Fibroblast of skin of right biceps (primary cell): ENCODE data around the gene TOB1.

Experiments
- DNase-seq: peaks from one replicate; pipeline ENCODE4 v3.0.0-alpha.2; 2013

TOB1 gene, protein sequence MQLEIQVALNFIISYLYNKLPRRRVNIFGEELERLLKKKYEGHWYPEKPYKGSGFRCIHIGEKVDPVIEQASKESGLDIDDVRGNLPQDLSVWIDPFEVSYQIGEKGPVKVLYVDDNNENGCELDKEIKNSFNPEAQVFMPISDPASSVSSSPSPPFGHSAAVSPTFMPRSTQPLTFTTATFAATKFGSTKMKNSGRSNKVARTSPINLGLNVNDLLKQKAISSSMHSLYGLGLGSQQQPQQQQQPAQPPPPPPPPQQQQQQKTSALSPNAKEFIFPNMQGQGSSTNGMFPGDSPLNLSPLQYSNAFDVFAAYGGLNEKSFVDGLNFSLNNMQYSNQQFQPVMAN

DNA sequence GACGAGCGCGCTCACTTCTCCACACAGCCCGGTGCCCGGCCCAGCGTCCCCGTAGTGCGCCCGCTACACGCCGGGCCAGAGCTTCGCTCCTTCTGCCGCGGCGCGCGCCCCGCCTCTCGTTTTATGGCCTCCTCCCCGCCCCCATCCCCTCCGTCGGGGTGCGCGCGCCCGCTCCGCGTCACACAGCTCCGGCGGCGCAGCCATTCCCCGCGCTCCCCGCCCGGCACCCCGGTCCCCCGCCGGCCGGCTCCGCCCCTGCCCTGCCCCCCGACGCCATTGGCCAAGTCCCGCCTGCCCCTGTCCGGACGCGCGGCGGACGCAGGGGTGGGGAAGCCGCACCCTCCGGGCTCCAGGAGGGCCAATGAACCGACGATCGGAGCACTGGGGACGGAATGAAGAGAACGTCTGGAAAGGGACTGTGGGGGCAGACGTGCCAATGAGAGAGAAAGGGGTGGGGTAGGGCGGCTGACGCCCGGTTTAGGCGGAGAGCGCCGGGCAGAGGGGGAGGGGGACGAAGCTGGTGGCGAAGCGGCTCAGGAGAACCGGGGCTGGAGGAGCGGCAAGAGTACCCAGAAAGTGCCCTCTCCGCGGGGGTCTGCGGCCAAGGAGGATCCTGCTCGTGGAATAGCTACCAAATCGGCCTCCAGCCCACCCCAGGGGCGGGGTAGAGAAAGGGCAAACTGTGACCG lies at the start of gene TOB1:
Gene TOB1 (minus strand): TSS at position 94 of the 689 bp plus-strand sequence. CDS start 2,337 bp downstream, outside the sequence.
- DNase-seq = peak; percentile 96

DNA sequence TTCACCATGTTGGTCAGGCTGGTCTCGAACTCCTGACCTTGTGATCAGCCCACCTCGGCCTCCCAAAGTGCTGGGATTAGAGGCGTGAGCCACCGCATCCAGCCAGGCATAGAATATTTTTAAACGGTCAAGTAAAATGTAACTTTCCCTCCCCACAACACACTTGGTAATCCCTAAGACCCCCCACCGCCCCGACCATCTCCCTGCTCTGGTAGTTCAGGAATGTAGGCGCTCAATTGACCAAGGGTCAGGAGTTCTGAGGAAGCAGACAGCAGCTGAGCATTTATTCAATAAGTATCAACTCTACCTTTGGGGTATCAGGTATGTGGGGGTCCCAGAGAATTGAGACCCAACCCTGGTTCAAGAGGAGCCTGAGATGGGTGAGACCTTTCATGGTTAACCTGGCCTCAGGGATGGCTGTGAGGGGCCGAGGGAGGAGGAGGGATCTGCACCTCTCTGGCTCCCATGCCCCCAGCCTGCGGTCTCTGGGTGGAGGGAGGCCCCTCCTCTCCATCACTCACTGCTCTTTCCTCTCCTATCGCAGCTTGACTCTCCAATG lies 48.4 kb upstream of the TOB1 start:
- DNase-seq = no peak

DNA sequence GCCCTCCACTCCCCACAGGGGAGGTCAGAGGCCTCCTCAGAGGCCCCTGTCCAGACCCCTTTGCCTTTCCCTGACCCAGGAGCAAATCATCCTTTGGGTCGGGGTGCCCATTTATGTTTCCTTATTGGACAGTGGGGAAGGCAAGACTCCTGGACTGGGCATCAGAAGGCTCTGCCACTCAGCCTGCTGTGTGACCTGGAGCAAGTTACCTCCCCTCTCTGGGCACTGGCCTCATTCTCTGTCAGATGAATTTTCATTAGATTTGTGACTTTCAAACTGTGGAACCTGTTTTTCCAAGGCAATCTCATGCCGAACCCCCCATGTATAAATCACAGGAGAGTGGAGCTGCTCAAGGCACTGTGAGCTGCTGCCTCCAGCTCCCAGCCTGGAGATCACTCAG lies 47.0 kb upstream of the TOB1 start:
- no peak for DNase-seq

DNA sequence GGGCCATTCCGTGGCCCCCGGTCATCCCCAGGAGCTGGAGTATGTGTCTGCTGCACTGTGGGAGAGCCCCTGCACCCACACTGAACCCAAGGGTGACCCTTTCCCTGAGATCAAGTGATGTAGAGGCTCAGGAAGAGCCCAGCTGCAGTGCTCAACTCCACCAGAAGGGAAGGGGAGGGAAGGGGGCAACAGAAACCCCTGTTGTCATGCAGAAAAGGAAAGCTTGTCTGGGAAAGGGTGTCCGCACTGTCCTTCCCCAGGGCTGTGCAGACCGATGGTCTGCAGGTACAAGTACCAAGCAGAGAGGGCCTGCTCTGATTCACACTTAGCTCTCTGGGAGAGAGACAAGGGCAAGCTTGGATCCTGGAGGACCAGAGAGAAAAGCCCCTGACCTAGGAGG lies 45.7 kb upstream of the TOB1 start:
- DNase-seq = no peak

DNA sequence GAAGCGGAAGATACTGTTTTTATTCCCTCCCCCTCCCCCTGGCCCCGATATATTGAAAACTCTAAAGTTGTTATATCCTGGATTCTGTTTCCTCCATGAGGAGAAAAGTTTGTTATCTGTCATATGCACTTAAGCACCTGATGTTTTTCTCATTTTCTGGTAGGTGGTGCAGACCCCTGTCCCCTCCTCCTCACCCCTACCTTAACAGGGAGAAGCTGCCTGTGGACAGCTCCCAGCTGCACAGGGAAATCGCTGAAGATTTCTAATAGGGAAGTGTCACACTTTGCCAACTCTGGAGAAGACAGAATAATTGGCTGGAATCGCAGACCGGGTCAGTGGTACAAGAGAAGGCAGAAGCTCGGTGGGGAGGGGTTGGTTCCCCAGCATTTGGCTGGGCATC lies 45.3 kb upstream of the TOB1 start:
- DNase-seq = no peak

DNA sequence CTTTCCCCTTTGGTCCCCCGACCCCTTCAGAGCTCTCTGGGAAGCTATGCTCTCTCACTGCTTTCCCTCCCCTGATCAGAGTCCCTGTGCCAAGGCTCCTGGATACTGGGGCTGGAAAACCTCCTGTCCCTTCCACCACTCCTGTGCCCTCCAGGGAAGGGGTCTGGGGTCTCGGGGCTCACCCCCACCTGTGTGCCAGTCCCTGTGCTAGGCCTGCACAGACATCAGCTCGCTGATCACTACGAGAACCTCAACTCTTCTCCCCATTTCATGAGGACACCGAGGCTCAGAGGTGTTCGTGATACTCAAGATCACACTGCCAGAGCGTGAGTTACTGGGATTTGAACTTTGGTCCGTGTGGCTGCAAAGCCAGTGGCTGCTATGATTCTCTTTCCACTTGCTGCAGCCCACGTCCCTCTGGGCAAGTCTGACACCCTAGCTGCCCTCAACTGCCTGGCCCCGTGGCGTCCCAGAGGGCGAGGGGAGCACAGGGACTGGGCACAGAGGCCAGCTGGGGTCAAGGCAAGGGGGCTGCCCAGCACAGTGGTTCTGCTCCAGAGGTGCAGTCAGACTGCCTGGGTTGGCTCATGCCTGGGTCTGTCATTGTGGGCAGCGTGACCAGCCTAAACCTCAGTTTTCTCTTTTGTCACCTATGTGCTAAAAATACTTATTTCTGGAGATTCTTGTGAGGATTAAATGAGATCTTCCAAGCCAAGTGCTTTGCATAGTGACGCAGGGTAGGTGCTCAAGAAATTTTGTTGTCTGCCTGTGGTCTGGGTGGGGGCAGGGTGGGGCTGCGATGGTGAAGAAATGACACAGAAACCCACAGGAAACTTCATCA lies 43.8 kb upstream of the TOB1 start:
- no peak for DNase-seq

DNA sequence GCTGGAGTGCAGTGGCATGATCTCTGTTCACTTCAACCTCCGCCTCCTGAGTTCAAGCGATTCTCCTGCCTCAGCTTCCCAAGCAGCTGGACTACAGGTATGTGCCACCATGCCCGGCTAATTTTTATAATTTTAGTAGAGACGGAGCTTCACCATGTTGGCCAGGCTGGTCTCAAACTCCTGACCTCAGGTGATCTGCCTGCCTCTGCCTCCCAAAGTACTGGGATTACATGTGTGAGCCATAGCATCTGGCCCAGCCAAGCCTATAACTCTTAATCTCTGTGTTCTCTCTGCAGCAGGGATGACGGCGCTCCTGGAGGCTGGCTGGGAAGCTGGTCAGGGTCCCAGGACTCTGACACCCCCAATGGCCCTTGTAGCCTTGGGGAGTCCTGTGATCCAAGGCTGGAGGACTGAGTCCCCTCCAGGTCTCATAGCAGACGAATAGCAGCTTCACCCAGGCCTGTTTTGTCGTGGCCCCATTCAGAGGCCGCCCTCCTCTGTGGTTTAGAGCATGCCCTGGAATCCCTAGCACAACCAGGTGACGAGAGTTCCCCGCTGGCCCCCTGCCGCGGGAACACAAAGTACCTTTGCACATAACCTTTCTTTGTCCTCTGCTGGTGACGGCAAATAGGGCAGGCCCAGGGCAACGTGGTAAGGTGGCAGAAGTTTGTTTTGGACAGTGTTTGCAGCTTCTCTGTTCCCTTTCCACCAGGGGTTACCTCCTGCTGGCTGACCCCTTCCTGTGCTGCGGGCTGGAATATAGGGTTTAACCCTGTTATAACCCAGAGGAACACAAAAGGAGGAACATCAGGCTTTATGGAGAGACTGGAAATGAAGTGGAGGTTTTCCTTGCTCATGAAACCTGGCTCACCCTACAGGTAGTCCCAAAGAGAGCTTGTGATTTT lies 43.0 kb upstream of the TOB1 start:
- no peak for DNase-seq

DNA sequence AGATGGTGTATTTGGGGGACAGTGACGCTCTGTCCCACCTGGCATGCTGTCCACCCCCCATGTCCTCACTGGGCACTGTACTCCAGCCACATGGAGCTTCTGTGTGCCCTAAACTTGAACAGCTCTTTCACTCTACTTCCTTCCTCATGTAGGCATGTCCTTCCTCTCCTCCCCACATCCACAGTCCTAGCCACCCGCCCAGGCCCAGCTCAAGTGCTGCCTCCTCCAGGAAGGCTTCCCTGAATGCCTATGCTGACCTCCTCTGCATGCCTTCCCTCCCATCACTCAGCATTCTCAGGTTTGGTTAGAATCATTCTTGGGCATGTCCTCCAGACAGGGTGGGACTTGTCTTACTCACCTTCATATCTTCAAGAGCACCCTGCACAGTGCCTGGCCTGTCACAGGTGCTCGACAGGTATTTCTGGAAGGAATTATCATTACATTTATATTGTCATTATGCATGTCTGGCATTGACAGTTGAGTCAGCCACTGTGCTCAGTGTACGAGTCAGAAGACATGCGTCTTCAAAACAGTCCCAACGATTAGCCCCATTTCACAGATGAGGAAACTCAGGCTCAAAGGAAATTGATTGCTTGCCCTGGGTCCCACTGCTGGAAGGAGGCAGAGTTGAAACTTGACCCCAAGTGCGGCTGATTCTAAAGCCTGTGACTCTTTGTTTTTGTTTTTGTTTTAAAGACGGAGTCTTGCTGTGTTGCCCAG lies 42.1 kb upstream of the TOB1 start:
- DNase-seq = no peak

DNA sequence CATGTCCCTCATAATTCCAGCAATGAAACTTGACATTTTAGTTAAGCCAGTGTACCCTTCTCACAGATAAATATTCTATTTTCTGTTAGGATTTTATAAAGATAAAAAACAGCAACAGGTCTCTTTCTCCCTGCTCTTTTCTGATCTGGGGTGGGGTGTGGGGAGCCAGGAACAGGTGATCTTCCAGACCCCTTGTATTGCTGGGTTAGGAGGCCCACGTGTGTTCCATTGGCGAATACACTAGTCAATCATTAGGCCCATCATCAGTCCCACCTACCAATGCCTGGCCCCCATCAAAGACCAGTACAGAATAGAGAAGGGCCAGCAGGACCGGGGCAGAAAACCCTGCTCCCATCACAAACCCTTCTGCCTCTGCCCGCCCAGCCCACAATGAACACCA lies 40.3 kb upstream of the TOB1 start:
- DNase-seq = no peak

DNA sequence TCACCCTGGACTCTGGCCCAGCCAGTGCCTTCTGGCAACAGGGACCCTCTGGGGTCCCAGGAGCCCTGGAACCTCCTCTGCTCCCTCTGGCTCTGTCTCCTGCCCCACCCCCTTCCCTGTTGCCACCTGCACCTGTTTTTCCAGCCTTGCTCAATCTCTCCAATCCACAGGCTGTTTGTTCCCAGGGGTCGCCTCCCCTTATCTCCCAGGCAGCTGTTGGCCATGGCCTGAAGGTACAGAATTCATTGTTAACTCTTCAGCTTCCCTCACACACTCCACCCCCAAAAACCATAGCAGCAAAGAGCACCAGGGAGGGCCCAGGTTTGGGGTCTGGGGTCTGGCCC lies 39.3 kb upstream of the TOB1 start:
- DNase-seq = no peak

DNA sequence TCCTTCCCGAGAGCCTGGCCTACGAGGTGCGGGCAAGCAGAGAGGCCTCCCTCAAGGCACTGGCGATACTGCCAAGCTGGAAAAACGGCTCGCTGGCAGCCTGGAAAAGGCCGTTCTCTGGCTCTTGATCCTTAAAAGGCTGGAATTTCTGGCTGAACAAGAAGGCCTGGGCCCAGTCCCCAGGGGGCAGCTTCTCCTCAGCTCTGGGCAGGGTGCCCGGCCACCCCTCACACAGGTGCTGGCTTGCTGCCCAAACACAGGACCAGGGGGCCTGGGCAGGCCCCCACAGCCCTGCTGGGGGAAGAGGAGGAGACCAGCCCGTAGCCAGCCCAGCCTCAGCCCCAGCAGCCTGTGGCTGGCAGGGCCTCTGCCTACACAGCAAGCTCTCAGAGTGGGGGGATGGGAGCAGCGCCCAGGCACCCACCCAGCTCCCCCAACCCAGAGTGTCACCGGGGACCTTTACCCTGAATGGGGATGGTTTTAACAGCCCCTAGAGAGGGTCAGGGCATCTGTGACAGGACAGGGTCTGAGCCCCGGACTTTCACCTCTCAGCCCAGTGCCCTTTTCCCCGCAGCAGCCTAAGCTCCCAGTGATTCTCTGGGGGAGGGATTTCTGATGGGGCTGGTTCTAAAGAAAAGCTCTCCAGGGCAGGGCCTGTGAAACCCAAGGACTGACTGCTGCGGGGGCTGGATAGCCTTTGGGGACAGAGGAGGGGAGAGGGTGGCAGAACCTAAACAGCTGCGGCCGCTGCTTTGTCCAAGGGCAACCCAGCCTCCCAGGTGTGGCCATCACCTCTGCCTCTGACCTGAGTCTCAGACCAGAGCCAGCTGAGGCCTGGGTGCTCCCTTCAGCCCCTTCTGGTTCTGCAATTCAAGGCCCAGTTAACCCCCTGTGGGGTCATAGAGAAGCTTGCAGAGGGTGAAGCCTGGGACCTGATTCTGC lies 38.6 kb upstream of the TOB1 start:
- peak; percentile 17 for DNase-seq

DNA sequence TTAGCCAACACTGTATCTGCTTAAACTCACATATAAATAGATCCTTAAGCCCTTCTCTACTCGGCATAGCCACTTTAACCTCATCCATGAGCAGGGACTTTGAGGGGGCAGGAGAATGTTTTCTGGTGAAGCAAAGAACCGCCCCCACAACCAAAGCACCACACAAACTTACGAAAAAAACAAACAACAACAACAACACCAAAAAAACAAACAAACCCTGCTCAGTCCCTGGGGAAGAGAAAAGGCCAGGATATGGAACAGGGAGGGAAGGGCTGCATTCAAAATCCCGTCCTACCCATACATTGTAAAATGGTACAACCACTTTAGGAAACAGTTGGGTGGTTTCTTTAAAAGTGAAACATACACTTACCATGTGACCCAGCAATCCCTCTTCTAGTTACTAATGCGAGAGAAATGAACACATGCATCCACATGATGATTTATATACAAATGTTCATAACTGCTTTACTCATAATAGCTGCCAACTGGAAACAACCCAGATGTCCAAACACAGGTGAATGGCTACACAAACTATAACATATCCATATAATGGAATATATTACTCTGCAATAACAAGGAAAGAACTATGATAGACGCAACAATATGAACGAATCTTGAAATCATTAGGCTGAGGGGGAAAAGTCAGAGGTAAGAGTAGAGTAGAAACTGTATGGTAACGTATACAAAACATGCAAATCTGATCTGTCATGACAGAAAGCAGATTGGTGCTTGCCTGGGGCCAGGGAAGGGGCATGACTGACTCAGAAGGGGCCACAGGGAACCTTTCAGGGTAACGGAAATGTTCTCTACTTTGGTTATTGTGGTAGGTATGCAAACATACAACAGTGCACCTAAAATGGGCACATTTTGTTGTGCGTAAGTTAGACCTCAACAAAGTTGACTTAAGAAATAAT lies 37.7 kb upstream of the TOB1 start:
- DNase-seq = peak; percentile 51

DNA sequence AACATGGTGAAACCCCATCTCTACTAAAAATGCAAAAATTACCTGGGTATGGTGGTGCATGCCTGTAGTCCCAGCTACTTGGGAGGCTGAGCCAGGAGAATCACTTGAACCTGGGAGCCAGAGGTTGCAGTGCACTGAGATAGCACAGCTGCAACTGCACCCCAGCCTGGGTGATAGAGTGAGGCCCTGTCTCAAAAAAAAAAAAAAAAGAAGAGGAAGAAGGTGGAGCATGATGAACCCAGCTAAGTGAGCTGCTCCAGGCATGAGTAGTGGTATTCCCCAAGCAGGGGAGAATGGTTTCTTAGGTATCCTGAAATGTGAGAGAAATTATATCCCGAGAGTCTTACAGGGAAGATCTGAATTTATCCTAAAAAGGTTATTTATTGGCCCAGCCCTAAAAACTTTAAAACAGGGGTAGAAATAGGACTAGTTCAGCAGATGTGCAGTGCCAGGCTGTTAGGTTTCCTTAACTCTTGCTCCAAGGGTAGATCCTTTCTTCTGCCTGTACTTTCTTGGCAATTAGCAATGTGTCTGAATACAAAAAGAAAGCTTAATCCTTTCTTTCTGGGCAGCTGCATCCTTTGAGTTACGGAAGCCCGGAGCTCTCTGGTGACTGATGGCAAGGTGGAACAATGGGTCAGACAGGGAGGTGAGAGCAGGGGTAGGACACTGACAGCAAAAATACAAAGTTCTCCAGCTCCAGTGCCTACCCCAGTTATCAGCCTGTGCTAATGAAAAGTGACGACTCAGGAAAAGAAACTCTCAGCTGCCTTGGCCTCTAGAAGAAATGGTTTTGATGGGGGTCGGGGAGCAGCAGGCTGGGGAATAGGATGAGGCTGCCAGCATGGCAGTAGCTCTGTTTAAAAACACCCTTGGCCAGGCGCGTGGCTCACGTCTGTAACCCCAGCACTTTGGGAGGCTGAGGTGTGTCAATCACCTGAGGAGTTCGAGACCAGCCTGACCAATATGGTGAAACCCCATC lies 36.5 kb upstream of the TOB1 start:
- no peak for DNase-seq

DNA sequence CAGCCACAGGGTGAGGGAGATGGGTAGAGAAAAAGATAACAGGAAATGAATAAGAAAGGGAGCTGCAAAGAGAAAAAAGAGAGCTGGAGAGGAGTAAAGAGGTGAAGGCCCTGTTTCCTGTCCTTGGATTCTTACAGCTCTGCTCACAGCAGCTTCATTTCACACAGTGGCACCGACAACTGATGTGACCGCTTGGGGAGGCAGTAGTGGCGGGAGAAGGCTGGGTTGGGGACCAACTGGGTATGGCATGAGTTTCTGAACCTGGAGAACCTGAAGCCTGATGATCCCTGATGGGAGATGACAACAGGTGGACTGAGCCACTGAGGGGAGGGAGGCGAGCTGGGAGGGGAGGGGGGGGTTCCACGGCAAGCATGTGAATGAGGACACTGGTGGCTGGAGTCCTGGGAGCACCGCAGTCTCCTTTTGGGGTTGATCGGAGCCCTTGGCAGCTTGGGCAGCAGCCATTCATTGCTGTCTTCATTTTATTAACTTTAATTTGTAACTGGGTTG lies 34.3 kb upstream of the TOB1 start:
- no peak for DNase-seq

DNA sequence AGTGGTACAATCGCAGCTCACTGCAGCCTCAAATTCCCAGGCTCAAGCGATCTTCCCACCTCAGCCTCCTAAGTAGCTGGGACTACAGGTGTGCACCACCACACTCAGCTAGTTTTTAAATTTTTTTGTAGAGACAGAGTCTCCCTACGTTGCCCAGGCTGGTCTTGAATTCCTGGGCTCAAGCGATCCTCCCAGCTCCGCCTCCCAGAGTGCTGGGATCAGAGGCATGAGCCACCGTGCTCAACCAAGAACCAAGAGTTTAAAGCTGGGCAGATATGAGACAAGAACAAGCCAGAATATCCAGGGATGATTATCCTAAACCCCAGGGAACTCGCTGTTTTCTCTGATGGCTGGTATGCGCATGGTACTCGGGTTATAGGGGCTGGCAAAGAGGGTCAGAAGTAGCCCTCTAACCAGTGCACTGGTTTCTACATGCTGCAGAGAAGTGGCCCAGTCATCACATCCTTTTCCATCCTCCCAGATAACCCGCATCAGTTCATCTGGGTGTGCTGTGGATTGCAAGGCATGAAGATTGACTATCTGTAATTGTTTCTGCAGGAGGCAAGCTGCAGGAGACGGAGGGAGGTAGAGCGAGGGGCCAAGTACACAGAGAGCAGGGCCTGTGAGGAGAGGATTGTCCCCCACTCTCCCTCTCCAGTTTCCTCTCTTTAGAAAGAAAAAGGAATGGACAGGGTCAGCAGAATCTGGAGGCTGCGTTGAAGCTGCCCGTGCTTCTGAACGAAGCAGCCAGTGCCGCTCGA lies 33.6 kb upstream of the TOB1 start:
- DNase-seq = no peak

DNA sequence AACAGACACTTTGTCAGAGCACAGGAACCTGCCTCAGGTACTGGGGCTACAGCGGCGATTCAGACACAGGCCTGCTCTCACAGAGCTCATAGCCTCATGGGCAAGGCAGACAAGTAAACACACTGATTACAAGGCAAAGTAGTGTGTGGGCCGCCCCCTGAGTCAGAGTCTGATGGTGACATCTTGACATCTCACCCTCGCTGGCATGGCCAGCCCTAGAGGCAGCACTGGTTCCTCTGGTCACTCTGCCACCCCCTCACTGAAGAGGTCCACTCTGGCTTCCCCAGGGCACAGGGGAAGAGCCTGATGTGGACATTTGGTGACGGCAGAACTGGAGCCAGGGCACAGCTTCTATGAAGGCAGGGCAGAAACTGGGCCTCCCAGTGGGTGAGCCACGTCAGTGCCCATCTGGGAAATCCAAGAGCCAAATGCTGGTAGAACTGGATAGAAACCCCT lies 32.9 kb upstream of the TOB1 start:
- no peak for DNase-seq
